Mesodermal cell (in vitro differentiated cells): Measurements from ENCODE around the gene TSPAN33.
"Not testable (repeated sequence)": the region's sequence is repeated elsewhere in the genome, so short reads cannot be mapped to it uniquely, and the experiment has no call there.

Source experiments
- H3K27ac ChIP-seq: 2 replicates; pipeline ENCODE4 v1.7.0; 2013; ENCODE audit warnings: mild to moderate bottlenecking, low read depth, low read length, moderate library complexity; ENCODE audit not compliant: severe bottlenecking
- H3K36me3 ChIP-seq: 2 replicates; pipeline ENCODE4 v1.7.1; 2013; ENCODE audit warnings: mild to moderate bottlenecking, low read length, moderate library complexity; ENCODE audit not compliant: control insufficient read depth, insufficient read depth
- H3K4me1 ChIP-seq: one replicate; pipeline ENCODE4 v1.7.1; 2013; ENCODE audit warnings: mild to moderate bottlenecking, low read length; ENCODE audit not compliant: insufficient read depth, control insufficient read depth, poor library complexity, severe bottlenecking
- H3K4me3 ChIP-seq: 2 replicates; pipeline ENCODE4 v1.7.0; 2013; ENCODE audit warnings: low read length, control low read depth, mild to moderate bottlenecking; ENCODE audit not compliant: insufficient read depth, poor library complexity, severe bottlenecking; ENCODE audit errors: extremely low read depth
- H3K9me3 ChIP-seq: 2 replicates; pipeline ENCODE4 v1.7.1; 2013; ENCODE audit warnings: mild to moderate bottlenecking, low read length, moderate library complexity; ENCODE audit not compliant: control insufficient read depth
- WGBS, 2 experiments: methylation state at CpG; one replicate each; pipeline ENCODE4 v1.1.5; 2013; ENCODE audit warnings: missing lambda C conversion rate in 2 of 2; ENCODE audit not compliant: insufficient coverage in 2 of 2; 5-methylcytosine and 5-hydroxymethylcytosine counted together

The TSPAN33 gene

DNA sequence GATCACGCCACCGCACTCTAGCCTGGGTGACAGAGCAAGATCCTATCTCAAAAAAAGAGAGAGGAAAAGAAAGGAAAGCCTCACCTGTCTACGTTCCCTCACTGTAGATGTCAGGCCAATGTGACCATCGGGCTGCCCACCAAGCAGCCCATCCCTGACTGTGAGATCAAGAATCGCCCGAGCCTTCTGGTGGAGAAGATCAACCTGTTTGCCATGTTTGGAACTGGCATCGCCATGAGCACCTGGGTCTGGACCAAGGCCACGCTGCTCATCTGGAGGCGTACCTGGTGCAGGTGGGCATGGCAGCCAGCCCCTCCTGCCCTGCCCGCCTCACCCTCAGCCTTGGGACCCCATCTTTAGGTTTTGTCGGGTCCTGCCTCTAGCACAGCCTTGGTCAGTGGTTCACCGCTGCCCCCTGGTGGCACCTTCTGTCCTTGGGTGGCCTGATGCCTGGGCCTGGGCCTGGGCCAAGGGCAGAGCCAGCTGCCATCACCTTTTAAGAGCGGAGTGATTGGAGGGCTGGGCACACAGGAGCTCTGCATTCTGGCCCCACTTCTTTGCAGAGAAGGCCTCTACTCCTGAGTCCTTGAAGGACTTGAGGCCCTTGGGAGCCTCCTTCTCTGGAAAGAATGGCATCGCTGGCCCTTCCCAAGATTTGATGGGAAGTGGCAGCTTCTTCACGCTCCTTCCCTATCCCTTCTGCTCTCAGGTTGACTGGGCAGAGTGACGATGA lies 65.9 kb downstream of the TSPAN33 start:
- Histone ChIP-seq H3K4me3 (no peak overlapping the region), H3K9me3 (no peaks in the 10 kb centered on the region), H3K36me3 (peaks cover 70% of the 10 kb centered on the region), H3K27ac (no peak overlapping the region), H3K4me1 (no peaks in the 10 kb centered on the region)
- 83 to 89% methylated on average over 13 to 16 of the region's 16 CpGs for WGBS, 2 experiments

DNA sequence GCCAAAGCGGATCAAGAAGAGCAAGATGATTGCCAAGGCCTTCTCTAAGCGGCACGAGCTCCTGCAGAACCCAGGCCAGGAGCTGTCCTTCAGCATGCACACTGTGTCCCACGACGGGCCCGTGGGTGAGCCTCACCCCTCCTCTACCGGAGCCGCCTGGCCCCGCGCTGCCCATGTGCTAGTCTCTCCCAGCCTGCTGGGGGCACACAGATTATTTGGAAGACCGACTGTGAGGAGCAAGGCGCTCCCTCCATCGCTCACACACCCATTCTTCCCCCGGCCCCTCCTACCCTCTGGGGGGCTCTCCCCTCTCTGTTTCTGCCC lies 66.4 kb downstream of the TSPAN33 start:
- Histone ChIP-seq H3K36me3 (peaks cover 65% of the 10 kb centered on the region), H3K4me1 (no peaks in the 10 kb centered on the region), H3K27ac (no peak overlapping the region), H3K4me3 (no peak overlapping the region), H3K9me3 (no peaks in the 10 kb centered on the region)
- 96% methylated on average over 14 of the region's 14 CpGs for WGBS, 2 experiments

- Histone ChIP-seq H3K9me3 (no peaks in the 10 kb centered on the region), H3K27ac (no peak overlapping the region), H3K4me3 (no peak overlapping the region), H3K4me1 (no peaks in the 10 kb centered on the region), H3K36me3 (peaks cover 55% of the 10 kb centered on the region)
- WGBS, 2 experiments: 99% methylated on average over 10 to 11 of the region's 14 CpGs
Observed at GRCh38 chr7:129212126-129212525, 67.6 kb downstream of the TSPAN33 start.

- Histone ChIP-seq H3K4me3 (no peak overlapping the region), H3K4me1 (no peaks in the 10 kb centered on the region), H3K27ac (no peak overlapping the region), H3K9me3 (no peaks in the 10 kb centered on the region), H3K36me3 (peaks cover 50% of the 10 kb centered on the region)
- WGBS, 2 experiments: 90 to 97% methylated on average over 3 to 4 of the region's 4 CpGs
Observed at GRCh38 chr7:129212596-129212995, 68.1 kb downstream of the TSPAN33 start.

GRCh38 chr7:129213828-129214227 lies 69.3 kb downstream of the TSPAN33 start:
- 83 to 90% methylated on average over 14 to 15 of the region's 15 CpGs for WGBS, 2 experiments
- no peak overlapping the region for H3K27ac ChIP-seq
- H3K36me3 ChIP-seq: peaks cover 39% of the 10 kb centered on the region
- no peaks in the 10 kb centered on the region for H3K9me3 ChIP-seq
- H3K4me3 ChIP-seq: no peak overlapping the region
- no peaks in the 10 kb centered on the region for H3K4me1 ChIP-seq

DNA sequence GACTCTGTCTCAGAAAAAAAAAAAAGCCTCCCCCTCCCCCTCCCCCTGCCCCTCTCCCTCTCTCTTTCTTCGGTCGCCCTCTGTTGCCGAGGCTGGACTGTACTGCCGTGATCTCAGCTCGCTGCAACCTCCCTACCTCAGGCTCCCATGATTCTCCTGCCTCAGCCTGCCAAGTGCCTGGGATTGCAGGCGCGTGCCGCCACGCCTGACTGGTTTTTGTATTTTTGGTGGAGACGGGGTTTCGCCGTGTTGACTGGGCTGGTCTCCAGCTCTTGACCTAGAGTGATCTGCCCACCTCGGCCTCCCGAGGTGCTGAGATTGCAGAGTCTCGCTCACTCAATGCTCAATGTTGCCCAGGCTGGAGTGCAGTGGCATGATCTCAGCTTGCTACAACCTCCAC lies 71.2 kb downstream of the TSPAN33 start:
- H3K27ac ChIP-seq, H3K4me1 ChIP-seq, H3K9me3 ChIP-seq, H3K4me3 ChIP-seq: not testable (repeated sequence)
- 95 to 98% methylated on average over 6 to 10 of the region's 15 CpGs for WGBS, 2 experiments
- peaks cover 23% of the 10 kb centered on the region for H3K36me3 ChIP-seq

- not testable (repeated sequence) for H3K9me3 ChIP-seq, H3K4me1 ChIP-seq, H3K27ac ChIP-seq, H3K4me3 ChIP-seq
- 96 to 97% methylated on average over 25 to 29 of the region's 34 CpGs for WGBS, 2 experiments
- peaks cover 18% of the 10 kb centered on the region for H3K36me3 ChIP-seq
Observed at GRCh38 chr7:129216101-129216715, 71.7 kb downstream of the TSPAN33 start.

GRCh38 chr7:129216821-129217416 lies 72.4 kb downstream of the TSPAN33 start:
- not testable (repeated sequence) for H3K27ac ChIP-seq, H3K4me3 ChIP-seq, H3K4me1 ChIP-seq, H3K9me3 ChIP-seq
- 82% methylated on average over 3 of the region's 8 CpGs; no CpG with 5 or more reads in 1 of the 2 experiments for WGBS, 2 experiments
- peaks cover 11% of the 10 kb centered on the region for H3K36me3 ChIP-seq

DNA sequence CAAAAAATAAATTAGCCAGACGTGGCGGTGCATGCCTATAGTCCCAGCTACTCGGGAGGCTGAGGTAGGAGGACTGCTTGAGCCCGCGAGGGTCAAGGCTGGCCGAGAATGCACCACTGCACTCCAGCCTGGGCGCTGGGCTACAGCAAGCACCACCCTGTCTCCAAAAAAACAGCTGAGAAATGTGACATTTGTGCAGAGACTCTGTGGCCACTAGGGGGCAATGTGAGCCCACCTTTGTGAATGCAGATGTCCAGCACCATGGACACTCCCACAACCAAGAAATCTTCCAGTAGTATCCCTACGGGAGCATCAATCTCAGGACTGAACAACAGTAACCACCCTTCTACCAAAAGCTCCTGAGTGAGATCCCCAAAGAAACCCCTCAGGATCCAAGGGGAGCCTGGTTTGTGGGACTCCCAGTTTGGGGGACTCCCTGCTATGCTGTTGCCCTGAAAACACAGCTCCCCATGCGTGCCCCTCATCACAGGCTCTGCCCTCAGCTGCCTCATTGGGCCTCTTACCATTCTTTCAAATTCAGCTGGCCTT lies 74.1 kb downstream of the TSPAN33 start:
- no peaks in the 10 kb centered on the region for H3K36me3 ChIP-seq
- H3K9me3 ChIP-seq: no peaks in the 10 kb centered on the region
- H3K4me3 ChIP-seq: no peak overlapping the region
- WGBS, 2 experiments: 23 to 25% methylated on average over 8 of the region's 9 CpGs
- H3K4me1 ChIP-seq: no peaks in the 10 kb centered on the region
- no peak overlapping the region for H3K27ac ChIP-seq

DNA sequence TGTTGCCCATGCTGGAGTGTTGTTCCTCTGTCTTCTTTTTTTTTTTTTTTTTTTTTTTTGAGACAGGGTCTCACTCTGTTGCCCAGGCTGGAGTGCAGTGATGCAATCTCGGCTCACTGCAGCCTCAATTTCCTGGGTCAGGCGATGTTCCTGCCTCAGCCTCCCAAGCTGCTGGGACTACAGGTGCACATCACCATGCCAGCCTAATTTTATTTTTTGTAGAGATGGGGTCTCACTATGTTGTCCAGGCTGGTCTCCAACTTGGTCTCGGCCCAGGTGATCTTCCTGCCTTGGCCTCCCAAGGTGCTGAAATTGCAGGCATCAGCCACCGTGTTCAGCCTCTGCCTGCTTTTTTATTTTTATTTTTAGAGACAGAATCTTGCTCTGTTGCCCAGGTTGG lies 74.7 kb downstream of the TSPAN33 start:
- WGBS, 2 experiments: 85 to 100% methylated on average over 2 to 4 of the region's 4 CpGs
- H3K4me1 ChIP-seq, H3K9me3 ChIP-seq, H3K36me3 ChIP-seq, H3K27ac ChIP-seq, H3K4me3 ChIP-seq: not testable (repeated sequence)
